AG04449 (cell line): Measurements from ENCODE around the gene TWIST2.

ENCODE experiments used
- CTCF ChIA-PET: fragments of 350-600 bp; formaldehyde crosslinking; extraction: SDS; loops from one replicate; lab custom pipeline; 2021; ENCODE audit warnings: antibody characterized with exemption; lab: Yijun Ruan, JAX
- POLR2A ChIA-PET: fragments of 400-600, 350-600 bp; formaldehyde crosslinking; extraction: SDS; loops from one replicate; lab custom pipeline; 2020; ENCODE audit warnings: antibody characterized with exemption, inconsistent platforms; lab: Yijun Ruan, JAX
- DNase-seq: peaks from one replicate; pipeline ENCODE4 v3.0.0-alpha.2; 2010; ENCODE audit warnings: low read depth, low spot score
- H3K4me3 ChIP-seq: 2 replicates; pipeline ENCODE4 v1.5.1; 2011; ENCODE audit warnings: low read depth, mild to moderate bottlenecking, control low read depth, low read length
- TF ChIP-seq, protein P1 (sequence below): IDR thresholded peaks from one replicate; pipeline ENCODE4 v1.5.1; 2011; ENCODE audit warnings: mild to moderate bottlenecking, moderate library complexity, low read length, control low read depth, inconsistent platforms; ENCODE audit not compliant: insufficient read depth; ENCODE audit errors: missing control alignments

Gene TWIST2

DNA sequence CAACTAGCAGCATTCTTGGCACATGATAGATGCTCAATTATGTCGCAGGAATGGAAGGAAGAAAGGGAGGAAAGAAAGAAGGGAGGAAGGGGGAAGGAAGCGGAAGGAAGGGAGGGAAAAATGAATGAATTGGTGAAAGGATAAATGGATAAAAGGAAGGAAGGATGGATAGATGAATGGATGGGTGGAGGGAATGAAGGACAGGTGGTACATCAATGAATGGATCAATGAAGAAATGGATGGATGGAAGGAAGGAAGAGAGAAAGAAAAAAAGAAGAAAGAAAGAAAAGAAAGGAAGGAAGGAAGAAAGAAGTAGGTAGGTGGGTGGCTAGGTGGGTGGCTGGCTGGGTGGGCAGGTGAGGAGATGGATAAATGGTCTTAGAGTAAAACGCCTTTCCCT, 56.8 kb downstream of the TWIST2 start:
- TF ChIP-seq, protein P1, sequence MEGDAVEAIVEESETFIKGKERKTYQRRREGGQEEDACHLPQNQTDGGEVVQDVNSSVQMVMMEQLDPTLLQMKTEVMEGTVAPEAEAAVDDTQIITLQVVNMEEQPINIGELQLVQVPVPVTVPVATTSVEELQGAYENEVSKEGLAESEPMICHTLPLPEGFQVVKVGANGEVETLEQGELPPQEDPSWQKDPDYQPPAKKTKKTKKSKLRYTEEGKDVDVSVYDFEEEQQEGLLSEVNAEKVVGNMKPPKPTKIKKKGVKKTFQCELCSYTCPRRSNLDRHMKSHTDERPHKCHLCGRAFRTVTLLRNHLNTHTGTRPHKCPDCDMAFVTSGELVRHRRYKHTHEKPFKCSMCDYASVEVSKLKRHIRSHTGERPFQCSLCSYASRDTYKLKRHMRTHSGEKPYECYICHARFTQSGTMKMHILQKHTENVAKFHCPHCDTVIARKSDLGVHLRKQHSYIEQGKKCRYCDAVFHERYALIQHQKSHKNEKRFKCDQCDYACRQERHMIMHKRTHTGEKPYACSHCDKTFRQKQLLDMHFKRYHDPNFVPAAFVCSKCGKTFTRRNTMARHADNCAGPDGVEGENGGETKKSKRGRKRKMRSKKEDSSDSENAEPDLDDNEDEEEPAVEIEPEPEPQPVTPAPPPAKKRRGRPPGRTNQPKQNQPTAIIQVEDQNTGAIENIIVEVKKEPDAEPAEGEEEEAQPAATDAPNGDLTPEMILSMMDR = no peak
- CTCF ChIA-PET = no interaction called here
- DNase-seq = no peak
- H3K4me3 ChIP-seq = no peak overlapping the region
- POLR2A ChIA-PET = no interaction called here

GRCh38 chr2:238905224-238905623, 57.3 kb downstream of the TWIST2 start:
- POLR2A ChIA-PET = no interaction called here
- CTCF ChIA-PET = no interaction called here
- no peak for DNase-seq
- TF ChIP-seq, protein P1 = no peak
- H3K4me3 ChIP-seq = no peak overlapping the region

DNA sequence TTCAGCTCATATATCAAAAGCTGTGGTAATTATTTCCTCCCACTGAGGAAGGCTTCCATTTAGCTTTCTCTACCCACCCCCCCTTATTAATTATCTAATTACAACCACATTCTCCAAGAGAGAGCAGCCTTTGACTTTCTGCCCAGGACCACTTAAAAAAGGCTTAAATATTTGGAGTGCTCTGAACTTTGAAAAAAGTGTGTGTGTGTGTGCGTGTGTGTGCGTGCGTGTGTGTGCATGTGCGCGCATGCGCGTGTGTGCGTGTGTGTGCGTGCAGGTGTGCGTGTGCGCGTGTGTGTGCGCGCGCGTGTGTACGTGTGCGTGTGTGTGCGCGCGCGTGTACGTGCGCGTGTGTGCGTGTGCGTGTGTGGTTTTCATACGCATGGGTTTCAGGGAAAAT, 57.8 kb downstream of the TWIST2 start:
- CTCF ChIA-PET = no interaction called here
- no peak for DNase-seq
- POLR2A ChIA-PET = no interaction called here

GRCh38 chr2:238906254-238906935, 58.5 kb downstream of the TWIST2 start:
- TF ChIP-seq, protein P1 = no peak
- ChIA-PET CTCF (interaction anchor here (0.6 kb wide), 1 partner anchor 9 kb away, joined by 3 read pairs; no protein-coding TSS in a partner anchor), POLR2A (no interaction called here)
- H3K4me3 ChIP-seq = no peak overlapping the region
- DNase-seq = no peak

More for the DNA sequence above, 57.8 kb downstream of the TWIST2 start:
- no peak overlapping the region for H3K4me3 ChIP-seq
- TF ChIP-seq, protein P1 = no peak

DNA sequence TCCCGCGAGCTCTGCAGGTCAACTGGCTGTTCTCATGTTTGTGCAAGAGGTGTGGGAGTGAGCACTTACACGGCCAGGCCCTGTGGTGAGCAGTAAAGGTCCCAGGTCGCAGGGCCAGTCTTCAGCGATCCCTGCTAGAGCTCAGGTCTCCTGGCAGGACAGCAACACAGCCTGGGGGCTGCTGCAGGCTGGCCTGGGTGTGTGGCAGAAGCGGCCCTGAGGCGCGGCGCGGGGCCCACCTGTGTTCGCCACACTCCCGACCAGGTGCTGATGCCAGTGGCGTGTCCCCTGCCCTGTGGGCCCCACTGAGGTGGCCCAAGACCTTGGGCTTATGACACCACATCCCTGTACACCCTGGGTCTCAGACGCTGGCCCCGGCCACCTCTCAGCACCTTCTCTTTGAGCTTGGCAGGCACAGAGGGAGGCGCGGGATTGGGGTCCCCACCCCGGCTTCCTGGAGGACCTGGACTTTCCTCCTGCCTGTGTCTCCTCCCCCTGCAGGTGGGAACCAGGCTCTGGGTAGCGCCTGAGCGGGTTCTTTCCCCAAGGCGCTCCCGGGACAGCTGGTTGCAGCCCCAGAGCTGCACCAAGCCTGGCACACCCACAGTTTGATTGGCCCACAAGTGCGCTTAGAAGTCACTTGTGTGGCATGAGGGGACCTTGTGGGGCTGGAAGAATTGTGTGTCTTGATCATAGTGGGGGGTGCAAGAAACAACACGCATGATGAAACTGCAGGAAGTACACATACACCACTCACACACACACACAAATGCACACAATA, 59.2 kb downstream of the TWIST2 start:
- DNase-seq = no peak
- ChIA-PET POLR2A (no interaction called here), CTCF (interaction anchor here (0.6 kb wide), 1 partner anchor 10 kb away, joined by 3 read pairs; no protein-coding TSS in a partner anchor)
- H3K4me3 ChIP-seq = no peak overlapping the region
- TF ChIP-seq, protein P1 = no peak

- DNase-seq = no peak
- POLR2A ChIA-PET = no interaction called here
- TF ChIP-seq, protein P1 = no peak
- no peak overlapping the region for H3K4me3 ChIP-seq
- CTCF ChIA-PET = no interaction called here
Measured at GRCh38 chr2:238907717-238908173, 59.9 kb downstream of the TWIST2 start.
